A673 (cell line): ENCODE measurements around the gene ELFN1. TPM values are rescaled to one million over a fixed set of nuclear protein-coding genes. Genes with fewer than 3 reads are reported as not detected.

Source experiments
- BruUV-seq: library from RNA; stranded (reverse); fragments of 400-500 nt; replicated peaks from 2 replicates; lab custom pipeline; 2021; lab: Mats Ljungman, UMichigan
- CTCF ChIA-PET: fragments of 300-600 bp; sonication (Branson Sonifier 250); formaldehyde crosslinking; loops from one replicate; lab custom pipeline; 2022; ENCODE audit warnings: antibody characterized with exemption; lab: Charles Lee
- POLR2A ChIA-PET: fragments of 300-600 bp; sonication (Branson Sonifier 250); formaldehyde crosslinking; loops from one replicate; lab custom pipeline; 2022; ENCODE audit warnings: antibody characterized with exemption; ENCODE audit not compliant: low non-redundant PET; lab: Charles Lee
- DNase-seq: peaks from one replicate; pipeline ENCODE4 v3.0.0-alpha.2; 2015; ENCODE audit warnings: low spot score
- H3K27ac ChIP-seq: fragments of 200-600 bp; sonication (generic); 2 replicates; pipeline ENCODE4 v1.5.1; 2016; ENCODE audit warnings: mixed run types, low read depth, mild to moderate bottlenecking, mixed read lengths, antibody characterized with exemption, low read length; ENCODE audit not compliant: poor library complexity, severe bottlenecking
- H3K27me3 ChIP-seq: fragments of 200-600 bp; sonication (generic); replicated peaks from 2 replicates; pipeline ENCODE4 v1.6.1; 2017; ENCODE audit warnings: mixed run types, low read depth, mild to moderate bottlenecking, mixed read lengths, antibody characterized with exemption, low read length; ENCODE audit not compliant: insufficient read depth, poor library complexity
- H3K36me3 ChIP-seq: fragments of 200-600 bp; sonication (generic); 2 replicates; pipeline ENCODE4 v1.6.1; 2016; ENCODE audit warnings: mixed run types, mild to moderate bottlenecking, mixed read lengths, antibody characterized with exemption, low read length; ENCODE audit not compliant: insufficient read depth, poor library complexity, severe bottlenecking
- H3K4me1 ChIP-seq: fragments of 200-600 bp; sonication (generic); 2 replicates; pipeline ENCODE4 v1.6.1; 2017; ENCODE audit warnings: mixed run types, mild to moderate bottlenecking, mixed read lengths, antibody characterized with exemption, low read length; ENCODE audit not compliant: insufficient read depth, poor library complexity, severe bottlenecking
- H3K4me3 ChIP-seq: fragments of 200-600 bp; sonication (generic); 2 replicates; pipeline ENCODE4 v1.5.1; 2016; ENCODE audit warnings: low read depth, mixed run types, mild to moderate bottlenecking, mixed read lengths, low read length; ENCODE audit not compliant: poor library complexity, severe bottlenecking
- H3K9me3 ChIP-seq: fragments of 200-600 bp; sonication (generic); 2 replicates; pipeline ENCODE4 v1.6.1; 2016; ENCODE audit warnings: mixed run types, low read depth, mild to moderate bottlenecking, mixed read lengths, antibody characterized with exemption, low read length; ENCODE audit not compliant: poor library complexity, severe bottlenecking
- EZH2 ChIP-seq: fragments of 200-600 bp; sonication (generic); IDR thresholded peaks from 2 replicates; pipeline ENCODE4 v1.6.1; 2017; ENCODE audit warnings: borderline replicate concordance, low read depth, mild to moderate bottlenecking, mixed read lengths, antibody characterized with exemption, low read length; ENCODE audit not compliant: poor library complexity, severe bottlenecking
- intact Hi-C: fragments of 100-400 bp; cut with micrococcal nuclease; formaldehyde crosslinking; loops from one replicate; pipeline ENCODE4 v1.10.0; 2022; ENCODE audit not compliant: unreplicated experiment
- total RNA-seq: library from RNA; stranded (reverse); gene quantifications from 2 replicates; pipeline ENCODE4 v1.2.3, GENCODE V29; 2021
- TF ChIP-seq, protein P1 (sequence below): fragments of 300-800, 200-600 bp; sonication (generic); conservative IDR thresholded peaks from 2 replicates; pipeline ENCODE4 v1.5.1; 2017; ENCODE audit warnings: low read depth, mild to moderate bottlenecking, antibody characterized with exemption, low read length, moderate library complexity, mixed read lengths

Gene ELFN1
- total RNA-seq, 1 experiment from 2014 or later = not detected

GRCh38 chr7:1663223-1663622 lies 6.9 kb upstream of the ELFN1 start:
- no TSS peak for BruUV-seq
- POLR2A ChIA-PET = no interaction called here
- CTCF ChIA-PET = no interaction called here
- TF ChIP-seq, protein P1, sequence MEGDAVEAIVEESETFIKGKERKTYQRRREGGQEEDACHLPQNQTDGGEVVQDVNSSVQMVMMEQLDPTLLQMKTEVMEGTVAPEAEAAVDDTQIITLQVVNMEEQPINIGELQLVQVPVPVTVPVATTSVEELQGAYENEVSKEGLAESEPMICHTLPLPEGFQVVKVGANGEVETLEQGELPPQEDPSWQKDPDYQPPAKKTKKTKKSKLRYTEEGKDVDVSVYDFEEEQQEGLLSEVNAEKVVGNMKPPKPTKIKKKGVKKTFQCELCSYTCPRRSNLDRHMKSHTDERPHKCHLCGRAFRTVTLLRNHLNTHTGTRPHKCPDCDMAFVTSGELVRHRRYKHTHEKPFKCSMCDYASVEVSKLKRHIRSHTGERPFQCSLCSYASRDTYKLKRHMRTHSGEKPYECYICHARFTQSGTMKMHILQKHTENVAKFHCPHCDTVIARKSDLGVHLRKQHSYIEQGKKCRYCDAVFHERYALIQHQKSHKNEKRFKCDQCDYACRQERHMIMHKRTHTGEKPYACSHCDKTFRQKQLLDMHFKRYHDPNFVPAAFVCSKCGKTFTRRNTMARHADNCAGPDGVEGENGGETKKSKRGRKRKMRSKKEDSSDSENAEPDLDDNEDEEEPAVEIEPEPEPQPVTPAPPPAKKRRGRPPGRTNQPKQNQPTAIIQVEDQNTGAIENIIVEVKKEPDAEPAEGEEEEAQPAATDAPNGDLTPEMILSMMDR = no peak
- TF ChIP-seq EZH2 = no peak
- no peak overlapping the region for H3K4me3 ChIP-seq
- peaks cover 44% of the 10 kb centered on the region for H3K27me3 ChIP-seq
- no peaks in the 10 kb centered on the region for H3K9me3 ChIP-seq
- no peak for DNase-seq
- H3K4me1 ChIP-seq = peaks cover 14% of the 10 kb centered on the region
- intact Hi-C loops = loop anchor here (10.0 kb wide), 2 partner anchors 542 to 692 kb away; partner anchors contain the start of gene EIF3B
- H3K27ac ChIP-seq = no peak overlapping the region
- no peaks in the 10 kb centered on the region for H3K36me3 ChIP-seq

- ChIA-PET POLR2A (no interaction called here), CTCF (interaction anchor here (0.6 to 0.7 kb wide), 10 partner anchors 8 to 436 kb away, joined by 3 to 11 read pairs (median 7); no protein-coding TSS in a partner anchor)
- Histone ChIP-seq H3K27ac (no peak overlapping the region), H3K4me1 (peaks cover 14% of the 10 kb centered on the region), H3K4me3 (peak overlapping the region; percentile 49), H3K36me3 (no peaks in the 10 kb centered on the region), H3K27me3 (peaks cover 52% of the 10 kb centered on the region), H3K9me3 (no peaks in the 10 kb centered on the region)
- intact Hi-C loops = loop anchor here (10.0 kb wide), 2 partner anchors 541 to 691 kb away; partner anchors contain the start of gene EIF3B
- no TSS peak for BruUV-seq
- no peak for TF ChIP-seq EZH2
- TF ChIP-seq, protein P1 = no peak
- no peak for DNase-seq
Measured at GRCh38 chr7:1663857-1664651, 6.0 kb upstream of the ELFN1 start.

DNA sequence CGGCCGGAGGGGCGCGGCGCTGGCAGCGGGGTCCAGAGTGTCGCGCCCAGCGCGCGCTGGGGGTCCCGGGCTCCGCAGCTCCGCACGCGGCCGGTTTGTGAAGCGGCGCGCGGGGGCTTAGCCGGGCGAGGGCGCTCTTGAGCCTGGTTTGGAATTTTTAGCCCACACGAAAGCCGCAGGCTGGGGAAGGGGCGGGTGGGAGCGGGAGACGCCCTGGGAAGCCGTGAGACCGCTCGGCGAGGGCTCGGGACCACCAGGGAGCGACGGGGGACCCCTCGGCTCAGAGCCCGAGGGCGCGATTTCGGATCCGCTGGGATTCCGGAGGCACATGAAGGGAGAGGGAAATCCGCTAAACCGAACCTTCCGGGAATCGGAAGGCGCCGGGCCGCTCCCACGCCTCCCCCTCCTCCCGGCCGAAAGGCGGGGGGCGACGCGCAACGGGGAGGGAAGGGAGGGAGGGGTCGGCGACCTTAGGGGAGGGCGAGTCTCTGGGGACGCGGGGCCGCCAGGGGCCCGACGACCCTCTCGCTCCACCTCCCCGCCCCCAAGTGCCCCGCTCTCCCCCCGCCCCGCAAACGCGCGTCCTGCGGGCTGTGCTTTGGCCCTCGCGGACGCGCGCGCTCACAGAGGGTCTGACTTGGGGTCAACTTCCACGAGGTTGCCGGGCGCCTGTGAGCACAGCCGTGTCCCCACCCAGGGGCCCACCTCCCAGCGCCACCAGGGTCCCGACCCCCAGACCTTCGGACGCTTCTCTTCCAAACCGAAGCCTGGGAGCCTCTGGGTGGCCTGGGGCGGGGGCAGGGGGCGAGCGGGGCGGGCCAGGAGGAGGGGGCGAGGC lies 5.1 kb upstream of the ELFN1 start:
- H3K4me3 ChIP-seq = peak overlapping the region; percentile 49
- H3K4me1 ChIP-seq = peaks cover 14% of the 10 kb centered on the region
- BruUV-seq = no TSS peak
- H3K27ac ChIP-seq = no peak overlapping the region
- ChIA-PET CTCF (interaction anchor here (0.6 to 0.7 kb wide), 10 partner anchors 9 to 435 kb away, joined by 3 to 11 read pairs (median 7); no protein-coding TSS in a partner anchor), POLR2A (no interaction called here)
- peak; percentile 76 for DNase-seq
- no peaks in the 10 kb centered on the region for H3K36me3 ChIP-seq
- intact Hi-C loops = loop anchor here (10.0 kb wide), 2 partner anchors 540 to 690 kb away; partner anchors contain the start of gene EIF3B
- H3K9me3 ChIP-seq = no peaks in the 10 kb centered on the region
- peaks cover 57% of the 10 kb centered on the region for H3K27me3 ChIP-seq
- TF ChIP-seq EZH2 = no peak
- TF ChIP-seq, protein P1 = peak; percentile 80
